Effector memory CD4-positive, alpha-beta T cell (primary cell): ENCODE results near the gene HPGD.
"Not testable (repeated sequence)": the region's sequence is repeated elsewhere in the genome, so short reads cannot be mapped to it uniquely, and the experiment has no call there.

Experiments
- DNase-seq, 3 donors: peaks; one replicate each; pipeline ENCODE4 v3.0.0-alpha.2; 2020
- H3K27ac ChIP-seq: 2 replicates; pipeline ENCODE4 v1.7.0; 2013; ENCODE audit warnings: mild to moderate bottlenecking, low read length, moderate library complexity; ENCODE audit not compliant: insufficient read depth, poor library complexity, severe bottlenecking
- H3K27me3 ChIP-seq: replicated peaks from 2 replicates; pipeline ENCODE4 v1.7.0; 2013; ENCODE audit warnings: mild to moderate bottlenecking, low read length; ENCODE audit not compliant: insufficient read depth, control insufficient read depth, poor library complexity, severe bottlenecking
- H3K36me3 ChIP-seq: 2 replicates; pipeline ENCODE4 v1.7.0; 2013; ENCODE audit warnings: mild to moderate bottlenecking, low read length, moderate library complexity; ENCODE audit not compliant: control insufficient read depth, insufficient read depth
- H3K4me1 ChIP-seq: 2 replicates; pipeline ENCODE4 v1.7.0; 2013; ENCODE audit warnings: low read length, mild to moderate bottlenecking; ENCODE audit not compliant: control insufficient read depth, insufficient read depth, poor library complexity, severe bottlenecking
- H3K4me3 ChIP-seq: 2 replicates; pipeline ENCODE4 v1.7.0; 2013; ENCODE audit warnings: low read length, low read depth, mild to moderate bottlenecking; ENCODE audit not compliant: insufficient read depth, poor library complexity, severe bottlenecking
- H3K9me3 ChIP-seq: 2 replicates; pipeline ENCODE4 v1.7.0; 2013; ENCODE audit warnings: mild to moderate bottlenecking, low read length, moderate library complexity; ENCODE audit not compliant: control insufficient read depth

HPGD gene

DNA sequence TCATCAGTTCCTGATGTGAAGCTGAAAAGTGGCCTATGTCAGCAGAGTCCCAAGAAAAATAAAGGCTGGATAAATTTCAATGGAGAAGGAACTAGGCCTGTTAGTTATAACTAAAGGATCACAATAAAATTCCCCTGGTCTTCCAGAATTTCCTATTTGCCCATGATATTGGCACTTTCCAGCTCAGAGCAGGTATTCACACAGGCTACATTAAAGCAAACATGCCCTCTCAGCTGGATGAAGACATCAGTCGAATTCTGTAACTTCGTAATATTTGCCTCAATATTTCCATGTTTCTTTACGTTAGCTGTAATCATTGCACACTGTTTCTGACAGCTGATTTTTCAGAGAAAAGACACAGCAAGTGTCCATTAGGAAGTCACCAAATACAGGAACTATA, 9.5 kb downstream of the HPGD start:
- Histone ChIP-seq H3K9me3 (no peaks in the 10 kb centered on the region), H3K27ac (no peak overlapping the region), H3K4me3 (no peak overlapping the region), H3K36me3 (no peaks in the 10 kb centered on the region), H3K4me1 (no peaks in the 10 kb centered on the region), H3K27me3 (no peaks in the 10 kb centered on the region)
- no peak for DNase-seq

DNA sequence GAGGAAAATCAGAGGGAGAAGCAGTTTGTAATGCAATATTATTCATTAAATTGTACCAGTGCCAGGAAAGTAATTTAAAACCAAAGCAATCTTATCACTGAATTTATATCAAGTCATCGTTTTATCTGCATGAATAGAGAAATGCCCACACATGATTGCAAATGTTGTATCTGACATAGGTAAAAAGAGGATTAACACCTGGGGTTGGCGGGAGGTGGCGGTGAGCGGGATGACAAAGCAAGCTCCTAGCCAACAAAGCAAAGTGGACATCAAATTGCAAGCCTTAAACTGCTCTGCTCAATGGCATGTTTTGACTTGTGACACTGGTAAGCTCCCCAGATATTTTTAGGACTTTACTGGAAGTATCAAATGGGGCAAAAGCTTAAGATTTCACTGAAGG, 16.4 kb downstream of the HPGD start:
- no peak for DNase-seq
- no peaks in the 10 kb centered on the region for H3K27me3 ChIP-seq
- H3K4me3 ChIP-seq, result no peak overlapping the region
- H3K4me1 ChIP-seq, result no peaks in the 10 kb centered on the region
- no peaks in the 10 kb centered on the region for H3K9me3 ChIP-seq
- no peak overlapping the region for H3K27ac ChIP-seq
- H3K36me3 ChIP-seq, result no peaks in the 10 kb centered on the region

DNA sequence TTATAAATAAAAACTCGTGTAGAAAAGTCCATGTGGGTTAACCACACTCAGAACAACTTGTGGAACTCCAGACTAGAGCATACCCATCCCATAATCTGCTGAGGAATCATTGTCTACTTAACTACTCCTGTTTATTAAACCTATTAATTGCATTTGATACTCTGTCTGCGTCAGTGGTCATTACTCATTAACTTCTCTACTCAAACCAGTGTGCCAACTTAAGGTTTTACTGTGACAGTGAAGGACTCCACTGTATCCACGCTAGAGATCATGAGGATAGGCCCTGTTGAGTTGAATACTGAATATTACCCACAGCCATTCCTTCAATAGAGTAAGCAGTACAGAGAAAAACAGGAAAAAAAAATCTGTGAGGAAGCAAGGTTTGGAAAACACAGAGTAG, 17.3 kb downstream of the HPGD start:
- H3K4me3 ChIP-seq, result no peak overlapping the region
- H3K27me3 ChIP-seq, result no peaks in the 10 kb centered on the region
- DNase-seq, result no peak
- no peaks in the 10 kb centered on the region for H3K4me1 ChIP-seq
- H3K9me3 ChIP-seq, result no peaks in the 10 kb centered on the region
- H3K27ac ChIP-seq, result no peak overlapping the region
- H3K36me3 ChIP-seq, result no peaks in the 10 kb centered on the region

DNA sequence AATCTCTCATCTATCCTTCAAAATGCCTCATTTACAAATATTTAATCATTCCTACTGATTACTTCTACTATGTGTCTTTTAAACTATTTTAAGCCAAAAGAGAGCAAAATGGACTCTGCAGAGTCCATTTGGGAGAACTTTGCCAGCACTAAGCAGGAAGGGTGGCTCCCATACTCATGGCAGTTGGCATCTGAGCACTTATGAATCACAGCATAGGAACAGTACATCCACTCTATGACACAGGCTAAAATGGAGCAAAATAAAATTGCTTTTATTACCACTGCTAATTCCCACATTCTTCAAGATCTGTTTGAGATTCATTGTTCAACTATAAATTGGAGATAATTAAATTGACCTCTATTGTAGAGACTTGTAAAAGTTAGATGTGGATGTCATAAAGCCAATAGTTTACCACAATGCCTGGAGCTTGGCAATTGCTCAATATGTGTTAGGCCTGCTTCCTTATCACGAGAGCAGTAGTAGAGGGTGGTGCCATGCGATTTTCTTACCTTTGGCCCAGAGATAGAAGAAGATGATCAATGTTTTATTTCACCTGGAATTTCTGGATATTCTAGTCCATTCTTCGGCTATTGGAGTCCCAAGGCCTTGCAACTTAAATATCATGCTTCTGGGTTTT, 19.1 kb downstream of the HPGD start:
- Histone ChIP-seq H3K27ac (no peak overlapping the region), H3K9me3 (no peaks in the 10 kb centered on the region), H3K36me3 (no peaks in the 10 kb centered on the region), H3K4me1 (no peaks in the 10 kb centered on the region), H3K4me3 (no peak overlapping the region), H3K27me3 (no peaks in the 10 kb centered on the region)
- DNase-seq, result no peak

DNA sequence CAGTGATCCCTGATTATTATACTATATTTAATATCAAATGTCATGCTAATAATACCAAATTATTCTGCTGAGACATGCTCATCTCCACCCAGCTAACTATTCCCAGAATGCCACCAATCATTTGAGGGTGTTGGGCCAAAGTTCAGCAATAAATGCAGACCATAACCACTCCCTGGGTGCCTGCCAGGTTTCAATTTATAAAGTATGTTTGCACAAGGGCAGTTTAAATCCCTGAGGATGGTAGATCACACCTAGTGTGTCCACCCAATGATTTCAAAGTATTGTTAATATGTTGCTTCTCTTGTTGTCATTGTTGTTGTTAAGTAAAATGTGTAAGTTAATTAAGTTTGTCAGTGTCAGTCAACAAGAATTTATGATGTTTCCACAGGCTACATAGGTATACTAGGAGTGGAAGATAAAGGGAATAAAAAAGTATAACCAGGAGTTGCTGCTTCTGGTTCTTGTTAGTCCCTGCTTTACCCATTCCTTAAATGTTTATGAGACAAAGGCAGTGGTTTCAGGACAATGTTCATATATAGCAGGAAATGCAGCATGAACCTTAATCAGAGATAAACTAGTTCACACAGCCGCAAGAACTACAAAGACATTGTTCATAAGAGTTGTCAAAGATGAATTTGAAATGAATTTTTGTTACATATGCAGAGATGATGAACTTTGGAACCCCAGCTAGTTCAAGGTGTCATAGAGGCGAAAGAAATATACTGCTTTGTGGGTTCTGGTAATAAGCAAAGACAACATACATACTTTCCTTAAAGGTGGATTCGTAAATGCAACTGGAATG, 25.5 kb downstream of the HPGD start:
- no peak overlapping the region for H3K27ac ChIP-seq
- no peak for DNase-seq

DNA sequence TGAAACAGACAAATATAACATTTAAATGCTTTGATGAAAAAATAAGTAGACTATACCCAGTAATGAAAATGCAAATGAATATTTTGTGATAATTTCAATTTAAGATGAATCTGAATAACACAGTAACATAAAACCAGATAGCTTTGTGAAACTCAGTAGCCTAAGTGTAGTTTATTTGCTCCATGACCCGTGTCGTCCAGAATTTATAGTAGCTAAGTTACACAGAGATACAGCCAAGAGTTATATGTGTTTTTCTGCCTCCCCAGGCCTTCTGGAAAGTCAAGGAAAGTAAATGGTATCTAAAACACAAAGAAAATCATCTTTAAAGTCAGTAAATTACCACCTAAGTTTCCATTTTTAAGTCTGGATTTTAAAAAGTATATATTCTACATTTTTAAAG, 26.7 kb downstream of the HPGD start:
- Histone ChIP-seq H3K27ac (no peak overlapping the region), H3K4me1 (no peaks in the 10 kb centered on the region), H3K9me3 (no peaks in the 10 kb centered on the region), H3K4me3 (no peak overlapping the region), H3K27me3 (no peaks in the 10 kb centered on the region), H3K36me3 (no peaks in the 10 kb centered on the region)
- DNase-seq, result no peak

More for the DNA sequence above, 25.5 kb downstream of the HPGD start:
- no peaks in the 10 kb centered on the region for H3K9me3 ChIP-seq
- no peak overlapping the region for H3K4me3 ChIP-seq
- H3K4me1 ChIP-seq, result no peaks in the 10 kb centered on the region
- no peaks in the 10 kb centered on the region for H3K27me3 ChIP-seq
- no peaks in the 10 kb centered on the region for H3K36me3 ChIP-seq

DNA sequence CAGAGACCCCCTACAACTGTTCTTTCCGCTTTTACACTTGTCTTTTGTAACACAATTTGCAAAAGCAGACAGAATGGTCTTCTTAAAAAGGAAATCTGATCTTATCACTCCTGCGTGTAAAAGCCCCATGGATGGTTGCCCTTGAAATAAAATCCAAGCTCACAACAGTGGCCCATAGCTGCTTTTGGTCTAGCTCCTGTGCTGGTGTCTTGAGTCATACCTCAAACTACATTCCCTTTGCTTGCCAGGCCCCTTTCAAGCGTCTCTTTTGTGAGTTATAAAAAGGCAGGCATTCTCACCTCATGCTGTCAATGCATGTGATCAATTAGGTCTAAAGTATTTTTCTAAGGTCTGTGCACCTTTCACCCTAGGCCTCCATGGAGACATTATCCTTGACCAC, 27.6 kb downstream of the HPGD start:
- Histone ChIP-seq H3K4me3 (no peak overlapping the region), H3K27ac (no peak overlapping the region), H3K27me3 (no peaks in the 10 kb centered on the region), H3K4me1 (no peaks in the 10 kb centered on the region), H3K36me3 (no peaks in the 10 kb centered on the region), H3K9me3 (no peaks in the 10 kb centered on the region)
- DNase-seq, result no peak

DNA sequence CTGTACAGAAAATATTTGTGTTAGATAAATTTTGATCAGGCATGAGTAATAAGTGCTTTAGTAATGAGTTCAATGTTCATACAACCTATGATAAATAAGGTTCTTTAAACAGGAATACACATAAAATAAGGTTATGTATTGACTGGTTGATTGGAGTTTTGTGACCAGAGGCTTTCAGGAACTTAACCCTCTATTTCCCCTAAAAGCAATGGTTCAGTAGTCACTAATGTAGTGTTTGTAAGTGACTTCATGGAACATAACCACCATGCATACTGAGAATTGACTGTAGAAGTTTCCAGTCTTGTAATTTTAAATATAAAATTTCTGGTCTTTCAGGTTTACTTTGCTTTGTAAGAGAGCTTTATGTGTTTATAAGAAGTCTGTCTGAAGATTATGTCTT, 28.1 kb downstream of the HPGD start:
- H3K9me3 ChIP-seq, result no peaks in the 10 kb centered on the region
- no peaks in the 10 kb centered on the region for H3K27me3 ChIP-seq
- H3K4me3 ChIP-seq, result no peak overlapping the region
- H3K4me1 ChIP-seq, result no peaks in the 10 kb centered on the region
- no peak for DNase-seq
- no peaks in the 10 kb centered on the region for H3K36me3 ChIP-seq
- H3K27ac ChIP-seq, result no peak overlapping the region

DNA sequence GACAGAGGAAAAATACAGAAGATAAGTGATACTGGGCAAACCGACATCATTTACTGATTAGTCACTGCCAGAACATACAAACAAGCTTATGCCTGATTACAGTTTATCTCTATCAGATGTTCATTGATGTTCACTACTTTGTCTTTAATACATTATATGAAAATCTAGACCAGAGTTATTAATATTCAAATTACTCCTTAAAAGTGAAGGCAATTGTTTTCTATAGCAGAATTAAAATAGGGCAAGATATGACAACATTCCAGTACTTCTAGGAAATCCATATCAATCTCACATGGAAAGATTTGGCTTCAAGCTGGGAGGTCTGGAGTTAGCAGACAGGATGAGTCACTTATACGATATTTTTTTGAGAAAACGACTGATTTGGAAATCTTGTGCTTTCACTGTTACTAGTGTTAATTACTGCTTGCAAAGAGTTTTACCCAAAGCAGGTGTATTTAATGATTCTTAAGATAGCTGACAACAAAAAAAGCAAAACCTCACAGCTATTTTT, 31.8 kb downstream of the HPGD start:
- no peaks in the 10 kb centered on the region for H3K36me3 ChIP-seq
- DNase-seq, result no peak
- no peak overlapping the region for H3K27ac ChIP-seq
- H3K27me3 ChIP-seq, result no peaks in the 10 kb centered on the region
- H3K4me1 ChIP-seq, result no peaks in the 10 kb centered on the region
- no peaks in the 10 kb centered on the region for H3K9me3 ChIP-seq
- no peak overlapping the region for H3K4me3 ChIP-seq

DNA sequence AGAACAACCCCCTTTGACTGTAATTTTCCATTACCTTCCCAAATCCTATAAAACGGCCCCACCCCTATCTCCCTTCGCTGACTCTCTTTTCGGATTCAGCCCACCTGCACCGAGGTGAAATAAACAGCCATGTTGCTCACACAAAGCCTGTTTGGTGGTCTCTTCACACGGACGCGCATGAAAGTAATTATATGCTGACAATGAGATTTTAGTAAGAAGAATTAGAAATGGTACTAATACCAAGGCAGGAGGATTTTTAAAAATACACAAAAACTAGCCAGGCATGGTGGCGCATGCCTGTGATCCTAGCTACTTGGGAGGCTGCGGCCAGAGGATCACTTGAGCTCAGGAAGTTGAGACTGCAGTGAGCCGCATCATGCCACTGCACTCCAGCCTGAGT, 33.9 kb downstream of the HPGD start:
- H3K36me3 ChIP-seq, H3K27me3 ChIP-seq, H3K9me3 ChIP-seq, H3K4me1 ChIP-seq, H3K4me3 ChIP-seq, H3K27ac ChIP-seq, DNase-seq: not testable (repeated sequence)
